HG03095 (cell line): ENCODE data around the gene SRPK2.

Experiments used
- ATAC-seq: cut with Tn5 transposase; IDR thresholded peaks from one replicate; pipeline ENCODE4 v1.9.1; 2021; ENCODE audit warnings: moderate library complexity; ENCODE audit not compliant: unreplicated experiment

SRPK2 gene

GRCh38 chr7:105153531-105153930, 235.2 kb downstream of the SRPK2 start:
- ATAC-seq: no peak

GRCh38 chr7:105151152-105151551, 237.6 kb downstream of the SRPK2 start:
- ATAC-seq: no peak

GRCh38 chr7:105149827-105150226, 238.9 kb downstream of the SRPK2 start:
- no peak for ATAC-seq

- ATAC-seq: no peak
Measured at GRCh38 chr7:105141068-105141467, 247.7 kb downstream of the SRPK2 start.

- ATAC-seq: no peak
Measured at GRCh38 chr7:105139381-105139780, 249.3 kb downstream of the SRPK2 start.

GRCh38 chr7:105137898-105138297, 250.8 kb downstream of the SRPK2 start:
- ATAC-seq: no peak

GRCh38 chr7:105136221-105136620, 252.5 kb downstream of the SRPK2 start:
- ATAC-seq: no peak

GRCh38 chr7:105133986-105134655, 254.6 kb downstream of the SRPK2 start:
- ATAC-seq: no peak

GRCh38 chr7:105133358-105133757, 255.4 kb downstream of the SRPK2 start:
- no peak for ATAC-seq

GRCh38 chr7:105132835-105133234, 255.9 kb downstream of the SRPK2 start:
- no peak for ATAC-seq

GRCh38 chr7:105132335-105132734, 256.4 kb downstream of the SRPK2 start:
- no peak for ATAC-seq

- no peak for ATAC-seq
Measured at GRCh38 chr7:105131890-105132289, 256.8 kb downstream of the SRPK2 start.

- peak; percentile 73 for ATAC-seq
Measured at GRCh38 chr7:105131033-105131656, 257.6 kb downstream of the SRPK2 start.

- no peak for ATAC-seq
Measured at GRCh38 chr7:105130580-105130979, 258.1 kb downstream of the SRPK2 start.

GRCh38 chr7:105130048-105130447, 258.7 kb downstream of the SRPK2 start:
- no peak for ATAC-seq

- no peak for ATAC-seq
Measured at GRCh38 chr7:105127179-105127578, 261.5 kb downstream of the SRPK2 start.

GRCh38 chr7:105126436-105126975, 262.2 kb downstream of the SRPK2 start:
- no peak for ATAC-seq

- ATAC-seq: no peak
Measured at GRCh38 chr7:105125745-105126144, 263.0 kb downstream of the SRPK2 start.

- no peak for ATAC-seq
Measured at GRCh38 chr7:105122619-105123018, 266.1 kb downstream of the SRPK2 start.

GRCh38 chr7:105118612-105119600, 269.8 kb downstream of the SRPK2 start:
- ATAC-seq: no peak
